Mammary epithelial cell (primary cell): ENCODE data around the gene CACTIN.

ENCODE experiments used
- CTCF ChIP-seq, 2 donors: IDR thresholded peaks in 1 of 2; conservative IDR thresholded peaks in 1 of 2; 2 replicates each; pipeline ENCODE4 v1.5.1; 2011 to 2012; ENCODE audit warnings: inconsistent platforms in 2 of 2, low read length in 2 of 2, mild to moderate bottlenecking in 2 of 2, control low read depth in 1 of 2, low read depth in 1 of 2; ENCODE audit not compliant: insufficient read depth in 1 of 2; ENCODE audit errors: extremely low read depth in 1 of 2
- EZH2 ChIP-seq: IDR thresholded peaks from 2 replicates; pipeline ENCODE4 v1.6.1; 2012; ENCODE audit warnings: low read length, inconsistent platforms, borderline replicate concordance

GRCh38 chr19:3621689-3622088, 4.9 kb downstream of the CACTIN start:
- TF ChIP-seq CTCF (conservative IDR thresholded peaks at IDR 0.05 in 1 of 2, IDR thresholded peaks at IDR 0.05 in 1 of 2; ENCODE audit: extremely low read depth in 1 of 2, insufficient read depth in 1 of 2, low read depth in 1 of 2, low read length in 2 of 2): no peak
- no peak for TF ChIP-seq EZH2
